ENCODE results near the gene CACNB4.

The CACNB4 gene

DNA sequence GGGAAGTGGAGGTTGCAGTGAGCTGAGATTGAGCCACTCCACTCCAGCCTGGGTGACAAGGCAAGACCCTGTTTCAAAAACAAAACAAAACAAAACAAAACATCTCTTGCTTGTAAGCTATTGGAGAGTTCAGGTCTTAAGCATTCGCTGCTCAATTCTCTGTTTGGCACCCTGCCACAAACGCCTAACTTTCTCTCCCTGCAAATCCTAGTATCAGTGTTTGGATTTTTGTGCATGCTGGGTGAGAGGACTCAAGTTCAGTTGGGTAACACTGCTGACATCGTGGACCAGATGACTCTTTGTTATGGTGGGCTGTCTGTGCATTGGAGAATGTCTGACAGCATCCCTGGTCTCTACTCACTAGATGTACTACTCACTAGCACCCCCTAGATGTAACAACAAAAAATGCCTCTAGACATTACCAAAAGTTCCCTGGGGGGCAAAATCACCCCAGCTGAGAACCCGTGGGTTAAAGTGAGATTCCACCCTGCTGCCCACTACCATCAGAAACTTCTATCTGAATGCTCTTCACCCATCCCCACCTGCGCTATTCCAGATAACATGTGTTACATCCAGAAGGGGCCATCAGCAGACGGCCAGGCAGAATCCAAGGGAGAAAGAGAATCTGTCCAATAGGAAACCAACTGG is 50.9 kb downstream of the CACNB4 start:
- no peak overlapping the region for H3K4me3 ChIP-seq (ENCODE audit: low read depth, low read length, poor library complexity, severe bottlenecking)
- H3K36me3 ChIP-seq (ENCODE audit: insufficient read depth, low read length) = no peaks in the 10 kb centered on the region
- H2AFZ ChIP-seq (ENCODE audit: low read length) = no peak overlapping the region
- H3F3A ChIP-seq (ENCODE audit: insufficient read depth, low read length) = no peaks in the 10 kb centered on the region
- H3K9me2 ChIP-seq (ENCODE audit: low read depth, low read length) = no peaks in the 10 kb centered on the region
- no peaks in the 10 kb centered on the region for H3K79me2 ChIP-seq (ENCODE audit: insufficient read depth, low read length)
- H3K9ac ChIP-seq (ENCODE audit: low read length) = no peak overlapping the region
- H4K20me1 ChIP-seq (ENCODE audit: insufficient read depth, low read length) = no peaks in the 10 kb centered on the region
- no peak for TF ChIP-seq EZH2 (IDR thresholded peaks at IDR 0.05; ENCODE audit: borderline replicate concordance, low read length)
- TF ChIP-seq, protein P1, sequence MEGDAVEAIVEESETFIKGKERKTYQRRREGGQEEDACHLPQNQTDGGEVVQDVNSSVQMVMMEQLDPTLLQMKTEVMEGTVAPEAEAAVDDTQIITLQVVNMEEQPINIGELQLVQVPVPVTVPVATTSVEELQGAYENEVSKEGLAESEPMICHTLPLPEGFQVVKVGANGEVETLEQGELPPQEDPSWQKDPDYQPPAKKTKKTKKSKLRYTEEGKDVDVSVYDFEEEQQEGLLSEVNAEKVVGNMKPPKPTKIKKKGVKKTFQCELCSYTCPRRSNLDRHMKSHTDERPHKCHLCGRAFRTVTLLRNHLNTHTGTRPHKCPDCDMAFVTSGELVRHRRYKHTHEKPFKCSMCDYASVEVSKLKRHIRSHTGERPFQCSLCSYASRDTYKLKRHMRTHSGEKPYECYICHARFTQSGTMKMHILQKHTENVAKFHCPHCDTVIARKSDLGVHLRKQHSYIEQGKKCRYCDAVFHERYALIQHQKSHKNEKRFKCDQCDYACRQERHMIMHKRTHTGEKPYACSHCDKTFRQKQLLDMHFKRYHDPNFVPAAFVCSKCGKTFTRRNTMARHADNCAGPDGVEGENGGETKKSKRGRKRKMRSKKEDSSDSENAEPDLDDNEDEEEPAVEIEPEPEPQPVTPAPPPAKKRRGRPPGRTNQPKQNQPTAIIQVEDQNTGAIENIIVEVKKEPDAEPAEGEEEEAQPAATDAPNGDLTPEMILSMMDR (IDR thresholded peaks at IDR 0.05; ENCODE audit: low read length) = peak; percentile 64
- no peak overlapping the region for H3K4me2 ChIP-seq (ENCODE audit: low read length)
- no peaks in the 10 kb centered on the region for H3K4me1 ChIP-seq (ENCODE audit: insufficient read depth, low read length, severe bottlenecking)
- 0 out of 2 replicates have a peak, but pooled peaks cover 3% of the 10 kb centered on the region for H3K27me3 ChIP-seq (ENCODE audit: insufficient read depth, low read length)
- no peaks in the 10 kb centered on the region for H3K9me3 ChIP-seq (ENCODE audit: low read length)
- no peak overlapping the region for H3K27ac ChIP-seq (ENCODE audit: low read depth, low read length, poor library complexity, severe bottlenecking)

DNA sequence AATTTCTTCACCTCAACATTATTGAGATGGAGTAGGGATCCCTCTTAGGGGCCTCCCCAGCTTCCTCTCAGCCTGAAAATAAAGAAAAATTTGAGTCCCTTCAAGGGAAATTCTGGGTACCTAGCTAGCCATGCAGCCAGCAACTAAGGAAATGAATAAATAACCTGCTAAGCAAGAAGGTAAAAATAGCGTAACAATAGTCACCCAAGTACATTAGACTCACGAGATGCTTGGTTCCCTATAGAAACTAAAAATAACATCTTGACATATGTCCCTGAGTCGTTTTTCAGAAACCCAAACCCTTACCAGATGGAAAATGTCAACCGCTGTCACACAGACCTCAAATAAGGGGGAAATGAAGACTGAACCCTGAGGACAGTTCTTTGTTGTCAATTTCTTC is 51.9 kb downstream of the CACNB4 start:
- no peaks in the 10 kb centered on the region for H3F3A ChIP-seq (ENCODE audit: insufficient read depth, low read length)
- no peak overlapping the region for H3K4me3 ChIP-seq (ENCODE audit: low read depth, low read length, poor library complexity, severe bottlenecking)
- H3K27ac ChIP-seq (ENCODE audit: low read depth, low read length, poor library complexity, severe bottlenecking) = no peak overlapping the region
- no peaks in the 10 kb centered on the region for H3K36me3 ChIP-seq (ENCODE audit: insufficient read depth, low read length)
- H3K9me2 ChIP-seq (ENCODE audit: low read depth, low read length) = no peaks in the 10 kb centered on the region
- no peak overlapping the region for H3K9ac ChIP-seq (ENCODE audit: low read length)
- TF ChIP-seq, protein P1 (IDR thresholded peaks at IDR 0.05; ENCODE audit: low read length) = no peak
- TF ChIP-seq EZH2 (IDR thresholded peaks at IDR 0.05; ENCODE audit: borderline replicate concordance, low read length) = no peak
- 0 out of 2 replicates have a peak, but pooled peaks cover 3% of the 10 kb centered on the region for H3K27me3 ChIP-seq (ENCODE audit: insufficient read depth, low read length)
- no peak overlapping the region for H2AFZ ChIP-seq (ENCODE audit: low read length)
- no peak overlapping the region for H3K4me2 ChIP-seq (ENCODE audit: low read length)
- H4K20me1 ChIP-seq (ENCODE audit: insufficient read depth, low read length) = no peaks in the 10 kb centered on the region
- H3K9me3 ChIP-seq (ENCODE audit: low read length) = no peaks in the 10 kb centered on the region
- no peaks in the 10 kb centered on the region for H3K4me1 ChIP-seq (ENCODE audit: insufficient read depth, low read length, severe bottlenecking)
- H3K79me2 ChIP-seq (ENCODE audit: insufficient read depth, low read length) = no peaks in the 10 kb centered on the region

DNA sequence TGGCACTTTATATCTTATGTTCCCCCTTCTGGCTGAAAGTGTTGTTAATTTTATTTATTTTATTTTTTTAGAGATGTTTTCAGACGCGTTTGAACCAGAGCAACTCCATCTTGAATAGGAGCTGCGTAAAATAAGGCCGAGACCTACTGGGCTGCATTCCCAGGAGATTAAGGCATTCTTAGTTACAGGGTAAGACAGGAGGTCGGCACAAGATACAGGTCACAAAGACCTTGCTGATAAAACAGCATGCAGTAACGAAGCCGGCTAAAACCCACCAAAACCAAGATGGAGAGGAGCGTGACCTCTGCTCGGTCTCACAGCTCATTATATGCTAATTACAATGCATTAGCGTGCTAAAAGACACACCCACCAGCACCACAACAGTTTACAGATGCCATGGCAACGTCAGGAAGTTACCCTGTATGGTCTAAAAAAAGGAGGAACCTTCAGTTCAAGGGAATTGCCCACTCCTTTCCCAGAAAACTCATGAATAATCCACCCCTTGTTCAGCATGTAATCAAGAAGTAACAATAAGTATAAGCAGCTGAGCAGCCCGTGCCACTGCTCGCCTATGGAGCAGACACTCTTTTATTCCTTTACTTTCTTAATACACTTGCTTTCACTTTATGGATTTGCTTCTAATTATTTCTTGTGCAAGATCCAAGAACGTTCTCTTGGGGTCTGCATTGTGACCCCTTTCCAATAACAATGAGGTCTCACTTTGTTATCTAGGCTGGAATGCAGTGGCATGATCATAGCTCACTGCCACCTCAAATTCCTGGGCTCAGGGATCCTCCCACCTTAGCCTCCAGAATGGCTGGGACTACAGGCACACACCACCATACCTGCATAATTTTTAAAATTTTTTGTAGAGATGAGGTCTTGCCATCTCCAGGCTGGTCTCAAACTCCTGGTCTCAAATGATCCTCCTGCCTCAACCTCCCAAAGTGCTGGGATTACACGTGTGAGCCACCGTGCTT is 55.9 kb downstream of the CACNB4 start:
- H3K4me1 ChIP-seq (ENCODE audit: insufficient read depth, low read length, severe bottlenecking) = no peaks in the 10 kb centered on the region
- no peak overlapping the region for H3K4me2 ChIP-seq (ENCODE audit: low read length)
- H3K27ac ChIP-seq (ENCODE audit: low read depth, low read length, poor library complexity, severe bottlenecking) = no peak overlapping the region
- H2AFZ ChIP-seq (ENCODE audit: low read length) = no peak overlapping the region
- no peaks in the 10 kb centered on the region for H3K79me2 ChIP-seq (ENCODE audit: insufficient read depth, low read length)
- no peaks in the 10 kb centered on the region for H3K36me3 ChIP-seq (ENCODE audit: insufficient read depth, low read length)
- no peaks in the 10 kb centered on the region for H3K9me3 ChIP-seq (ENCODE audit: low read length)
- TF ChIP-seq, protein P1 (IDR thresholded peaks at IDR 0.05; ENCODE audit: low read length) = no peak
- no peak for TF ChIP-seq EZH2 (IDR thresholded peaks at IDR 0.05; ENCODE audit: borderline replicate concordance, low read length)
- no peaks in the 10 kb centered on the region for H4K20me1 ChIP-seq (ENCODE audit: insufficient read depth, low read length)
- no peaks in the 10 kb centered on the region for H3F3A ChIP-seq (ENCODE audit: insufficient read depth, low read length)
- no peak overlapping the region for H3K9ac ChIP-seq (ENCODE audit: low read length)
- no peaks in the 10 kb centered on the region for H3K9me2 ChIP-seq (ENCODE audit: low read depth, low read length)
- H3K27me3 ChIP-seq (ENCODE audit: insufficient read depth, low read length) = 0 out of 2 replicates have a peak, but pooled peaks cover 3% of the 10 kb centered on the region
- no peak overlapping the region for H3K4me3 ChIP-seq (ENCODE audit: low read depth, low read length, poor library complexity, severe bottlenecking)
